Gastroesophageal sphincter (tissue), 3 donors: ENCODE measurements around the gene NEUROG2.

Source experiments
- POLR2A ChIP-seq, 2 donors: fragments of 450-650 bp; IDR thresholded peaks; one replicate each; pipeline ENCODE4 v1.6.1; 2017; ENCODE audit warnings: antibody characterized with exemption in 2 of 2, mild to moderate bottlenecking in 2 of 2, moderate library complexity in 1 of 2
- TF ChIP-seq, protein P1 (sequence below), 4 experiments: fragments of 200-600 bp in 2 of 4; fragments of 450-650 bp in 2 of 4; sonication (generic) in 1 of 4; IDR thresholded peaks; one replicate each; pipeline ENCODE4 v1.5.1; 2017 to 2019; ENCODE audit warnings: antibody characterized with exemption in 4 of 4, mild to moderate bottlenecking in 2 of 4, moderate library complexity in 2 of 4

- TF ChIP-seq, protein P1, sequence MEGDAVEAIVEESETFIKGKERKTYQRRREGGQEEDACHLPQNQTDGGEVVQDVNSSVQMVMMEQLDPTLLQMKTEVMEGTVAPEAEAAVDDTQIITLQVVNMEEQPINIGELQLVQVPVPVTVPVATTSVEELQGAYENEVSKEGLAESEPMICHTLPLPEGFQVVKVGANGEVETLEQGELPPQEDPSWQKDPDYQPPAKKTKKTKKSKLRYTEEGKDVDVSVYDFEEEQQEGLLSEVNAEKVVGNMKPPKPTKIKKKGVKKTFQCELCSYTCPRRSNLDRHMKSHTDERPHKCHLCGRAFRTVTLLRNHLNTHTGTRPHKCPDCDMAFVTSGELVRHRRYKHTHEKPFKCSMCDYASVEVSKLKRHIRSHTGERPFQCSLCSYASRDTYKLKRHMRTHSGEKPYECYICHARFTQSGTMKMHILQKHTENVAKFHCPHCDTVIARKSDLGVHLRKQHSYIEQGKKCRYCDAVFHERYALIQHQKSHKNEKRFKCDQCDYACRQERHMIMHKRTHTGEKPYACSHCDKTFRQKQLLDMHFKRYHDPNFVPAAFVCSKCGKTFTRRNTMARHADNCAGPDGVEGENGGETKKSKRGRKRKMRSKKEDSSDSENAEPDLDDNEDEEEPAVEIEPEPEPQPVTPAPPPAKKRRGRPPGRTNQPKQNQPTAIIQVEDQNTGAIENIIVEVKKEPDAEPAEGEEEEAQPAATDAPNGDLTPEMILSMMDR (IDR thresholded peaks at IDR 0.05): no peak
- TF ChIP-seq POLR2A (IDR thresholded peaks at IDR 0.05): no peak
These were observed 1.2 kb upstream of the NEUROG2 start for GRCh38 chr4:112517067-112517634.
